ENCODE results near the gene ZNF182. TPM values are rescaled to one million over a fixed set of nuclear protein-coding genes. Genes with fewer than 3 reads are reported as not detected.

Gene ZNF182
- 1 to 10 TPM; 1.4 to 2.2 (median 2.0) TPM for total RNA-seq

DNA sequence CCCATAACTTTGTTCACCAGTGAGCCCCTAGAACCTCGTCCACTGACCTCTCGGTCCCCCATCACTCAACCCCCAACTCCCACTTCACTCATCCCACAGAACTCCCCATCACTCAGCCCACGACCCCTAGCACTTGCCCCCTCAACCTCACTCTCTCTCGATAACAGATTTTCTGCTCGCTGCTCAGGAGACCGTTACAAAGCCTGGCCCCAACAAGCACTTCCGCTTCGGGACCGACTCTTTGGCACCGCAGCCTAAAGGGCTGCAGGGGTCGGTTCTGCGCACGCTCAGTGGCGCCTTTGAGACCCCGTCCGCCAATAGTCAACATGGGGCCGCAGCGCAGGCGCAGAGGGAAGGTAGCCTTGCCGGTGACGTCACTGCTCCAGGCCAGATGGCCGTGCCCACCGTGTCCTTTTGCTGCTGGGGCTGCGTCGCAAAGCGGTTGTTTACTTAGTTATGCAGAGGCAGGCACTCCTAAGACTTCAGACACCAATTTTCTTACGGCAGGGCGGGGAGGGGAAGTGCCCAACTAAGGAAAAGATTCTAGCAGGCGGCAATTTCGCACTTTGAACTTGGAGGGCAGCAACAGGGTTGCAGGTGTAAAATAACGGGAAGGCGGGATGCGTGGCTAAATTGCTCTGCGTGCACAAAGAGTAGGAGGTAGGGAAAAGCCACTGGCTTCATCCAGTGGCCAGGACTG is at the start of gene ZNF182:
TSS of gene ZNF182 (minus strand) at position 232 of the 700 bp plus-strand sequence. CDS start 1,380 bp downstream, outside the sequence.
- Histone ChIP-seq H3K27me3 (no peaks in the 10 kb centered on the region), H3K4me3 (peak within 1 kb of the TSS; percentile 65 to 80 (median 71)), H3K9me3 (no peaks in the 10 kb centered on the region), H3K36me3 (no peaks in the 10 kb centered on the region), H3K27ac (peak within 1 kb of the TSS; percentile 66 to 85 (median 80)), H3K4me1 (peaks cover 0 to 4% of the 10 kb centered on the region in 2 donors)
- peak; percentile 72 to 89 for DNase-seq
- TF ChIP-seq POLR2A (IDR thresholded peaks at IDR 0.05): peak in 1 of 2 donors; percentile 31
- TF ChIP-seq, protein P1, sequence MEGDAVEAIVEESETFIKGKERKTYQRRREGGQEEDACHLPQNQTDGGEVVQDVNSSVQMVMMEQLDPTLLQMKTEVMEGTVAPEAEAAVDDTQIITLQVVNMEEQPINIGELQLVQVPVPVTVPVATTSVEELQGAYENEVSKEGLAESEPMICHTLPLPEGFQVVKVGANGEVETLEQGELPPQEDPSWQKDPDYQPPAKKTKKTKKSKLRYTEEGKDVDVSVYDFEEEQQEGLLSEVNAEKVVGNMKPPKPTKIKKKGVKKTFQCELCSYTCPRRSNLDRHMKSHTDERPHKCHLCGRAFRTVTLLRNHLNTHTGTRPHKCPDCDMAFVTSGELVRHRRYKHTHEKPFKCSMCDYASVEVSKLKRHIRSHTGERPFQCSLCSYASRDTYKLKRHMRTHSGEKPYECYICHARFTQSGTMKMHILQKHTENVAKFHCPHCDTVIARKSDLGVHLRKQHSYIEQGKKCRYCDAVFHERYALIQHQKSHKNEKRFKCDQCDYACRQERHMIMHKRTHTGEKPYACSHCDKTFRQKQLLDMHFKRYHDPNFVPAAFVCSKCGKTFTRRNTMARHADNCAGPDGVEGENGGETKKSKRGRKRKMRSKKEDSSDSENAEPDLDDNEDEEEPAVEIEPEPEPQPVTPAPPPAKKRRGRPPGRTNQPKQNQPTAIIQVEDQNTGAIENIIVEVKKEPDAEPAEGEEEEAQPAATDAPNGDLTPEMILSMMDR (IDR thresholded peaks at IDR 0.05 in 4 of 5, conservative IDR thresholded peaks at IDR 0.05 in 1 of 5): no peak
- peak; percentile 96 to 99 for ATAC-seq
- in situ Hi-C loops (cut with MboI; ENCODE audit: low sequenced_read_pairs in 4 of 4) (no loop called here), intact Hi-C loops (cut with DNase I; ENCODE audit: low total_unique reads) (loop anchor here (5.0 kb wide), 1 partner anchor 167 kb away; the partner anchor contains the start of gene ZNF81)

DNA sequence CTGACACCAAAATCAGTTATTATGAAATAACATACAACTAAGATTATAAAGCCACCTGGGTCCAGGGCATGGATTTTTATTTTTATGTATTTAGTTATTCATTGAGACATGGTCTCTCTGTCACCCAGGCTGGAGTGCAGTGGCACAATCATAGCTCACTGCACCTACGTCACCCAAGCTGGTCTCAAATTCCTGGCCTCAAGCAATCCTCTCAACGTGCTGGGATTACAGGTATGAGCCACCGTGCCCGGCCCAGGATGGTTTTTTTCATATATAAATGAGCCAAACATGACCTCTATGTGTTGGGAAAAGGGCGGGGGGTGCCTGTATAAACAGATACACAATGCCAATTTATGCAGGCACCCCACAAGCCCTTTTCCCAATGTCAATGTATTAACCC is 43.1 kb upstream of the ZNF182 start:
- DNase-seq (no peak), ATAC-seq (no peak)
- Histone ChIP-seq H3K9me3 (no peaks in the 10 kb centered on the region), H3K36me3 (no peaks in the 10 kb centered on the region), H3K4me3 (no peak overlapping the region), H3K4me1 (no peaks in the 10 kb centered on the region), H3K27me3 (no peaks in the 10 kb centered on the region), H3K27ac (no peak overlapping the region)
- in situ Hi-C loops (cut with MboI; ENCODE audit: low sequenced_read_pairs in 4 of 4): loop anchor here in 1 of 4 donors (25.0 kb wide), 1 partner anchor 185 kb away; no protein-coding TSS in a partner anchor
- TF ChIP-seq POLR2A (IDR thresholded peaks at IDR 0.05): no peak
- TF ChIP-seq, protein P1 (IDR thresholded peaks at IDR 0.05 in 4 of 5, conservative IDR thresholded peaks at IDR 0.05 in 1 of 5): no peak
- intact Hi-C loops (cut with DNase I; ENCODE audit: low total_unique reads): no loop called here

DNA sequence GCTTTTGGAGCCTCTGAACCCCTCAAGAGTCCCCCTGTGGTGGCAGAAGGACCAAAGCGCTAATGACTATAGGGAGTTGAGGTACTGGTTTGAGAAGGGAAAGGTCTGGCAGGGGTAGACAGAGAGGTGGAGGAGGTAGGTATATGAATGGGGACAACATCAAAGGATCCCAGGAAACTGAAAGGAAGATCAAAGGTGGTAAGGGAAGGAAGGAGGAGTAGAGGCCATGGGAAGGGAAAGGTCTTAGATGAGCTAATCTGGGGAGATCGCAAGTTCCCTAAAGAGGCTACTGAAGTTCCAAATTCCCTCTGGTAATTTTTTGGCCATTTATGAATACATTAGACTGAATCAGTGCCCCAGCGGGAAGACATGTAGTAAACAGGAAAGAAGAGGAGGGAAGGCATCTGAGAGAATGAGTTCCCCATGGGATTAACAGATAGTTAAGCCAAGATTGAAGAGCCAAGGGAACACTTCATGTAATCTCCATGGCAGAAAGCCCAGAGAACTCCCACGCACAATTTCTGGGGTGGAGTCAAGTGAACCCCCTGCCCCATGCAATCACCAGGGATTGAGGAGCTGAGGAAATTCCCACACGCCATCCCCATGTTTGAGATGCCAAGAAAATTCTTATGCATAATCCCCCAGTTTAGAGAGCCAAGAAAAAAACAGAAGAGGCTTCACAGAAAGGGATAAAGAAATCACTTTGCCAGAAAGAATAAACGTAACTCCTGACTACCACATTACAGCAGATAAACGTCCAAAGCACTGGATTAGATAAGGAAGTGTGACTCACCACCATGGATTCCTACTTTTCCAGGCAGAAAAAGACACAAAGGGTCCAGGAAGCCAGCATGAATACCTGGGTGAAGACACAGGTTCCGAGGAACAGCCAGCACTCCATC is 41.9 kb upstream of the ZNF182 start:
- Histone ChIP-seq H3K4me3 (no peak overlapping the region), H3K36me3 (no peaks in the 10 kb centered on the region), H3K4me1 (no peaks in the 10 kb centered on the region), H3K9me3 (no peaks in the 10 kb centered on the region), H3K27ac (peak overlapping the region in 3 of 4 donors; percentile 23 to 55 (median 50)), H3K27me3 (no peaks in the 10 kb centered on the region)
- ATAC-seq (peak in 1 of 2 donors; percentile 16), DNase-seq (no peak)
- intact Hi-C loops (cut with DNase I; ENCODE audit: low total_unique reads) (no loop called here), in situ Hi-C loops (cut with MboI; ENCODE audit: low sequenced_read_pairs in 4 of 4) (loop anchor here in 1 of 4 donors (25.0 kb wide), 1 partner anchor 183 kb away; no protein-coding TSS in a partner anchor)
- TF ChIP-seq, protein P1 (IDR thresholded peaks at IDR 0.05 in 4 of 5, conservative IDR thresholded peaks at IDR 0.05 in 1 of 5): no peak
- TF ChIP-seq POLR2A (IDR thresholded peaks at IDR 0.05): no peak

DNA sequence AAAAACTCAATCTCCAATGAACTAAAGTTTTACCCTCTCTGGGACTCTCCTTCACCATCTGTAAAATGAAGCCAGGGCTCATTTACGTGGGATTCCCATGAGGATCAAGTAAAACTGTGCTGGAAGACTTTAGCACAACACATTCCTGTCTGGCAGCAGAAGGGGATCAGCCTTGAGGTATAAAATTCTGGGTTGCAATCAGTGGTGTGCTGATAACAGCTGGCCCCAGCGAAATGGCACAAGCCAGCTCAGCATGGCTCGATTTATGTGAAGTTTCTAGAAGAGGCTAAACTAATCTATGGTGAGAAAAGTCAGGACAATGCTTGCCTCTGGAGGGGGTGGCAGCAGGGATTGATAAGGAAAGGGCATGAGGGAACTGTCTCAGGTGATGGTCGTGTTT is 39.3 kb upstream of the ZNF182 start:
- no peak for DNase-seq
- Histone ChIP-seq H3K27ac (no peak overlapping the region), H3K36me3 (no peaks in the 10 kb centered on the region), H3K9me3 (no peaks in the 10 kb centered on the region), H3K27me3 (no peaks in the 10 kb centered on the region), H3K4me3 (no peak overlapping the region), H3K4me1 (no peaks in the 10 kb centered on the region)
- TF ChIP-seq, protein P1 (IDR thresholded peaks at IDR 0.05 in 4 of 5, conservative IDR thresholded peaks at IDR 0.05 in 1 of 5): no peak
- TF ChIP-seq POLR2A (IDR thresholded peaks at IDR 0.05): no peak
- no peak for ATAC-seq
- intact Hi-C loops (cut with DNase I; ENCODE audit: low total_unique reads): no loop called here
- in situ Hi-C loops (cut with MboI; ENCODE audit: low sequenced_read_pairs in 4 of 4): loop anchor here in 1 of 4 donors (25.0 kb wide), 1 partner anchor 181 kb away; no protein-coding TSS in a partner anchor

All from gastrocnemius medialis (tissue), 4 donors.